ENCODE measurements around the gene CLTB.
"Not testable (repeated sequence)": the region's sequence is repeated elsewhere in the genome, so short reads cannot be mapped to it uniquely, and the experiment has no call there.

Gene CLTB

GRCh38 chr5:176427971-176428370, 11.6 kb upstream of the CLTB start:
- no peak for DNase-seq (ENCODE audit: low spot score)

DNA sequence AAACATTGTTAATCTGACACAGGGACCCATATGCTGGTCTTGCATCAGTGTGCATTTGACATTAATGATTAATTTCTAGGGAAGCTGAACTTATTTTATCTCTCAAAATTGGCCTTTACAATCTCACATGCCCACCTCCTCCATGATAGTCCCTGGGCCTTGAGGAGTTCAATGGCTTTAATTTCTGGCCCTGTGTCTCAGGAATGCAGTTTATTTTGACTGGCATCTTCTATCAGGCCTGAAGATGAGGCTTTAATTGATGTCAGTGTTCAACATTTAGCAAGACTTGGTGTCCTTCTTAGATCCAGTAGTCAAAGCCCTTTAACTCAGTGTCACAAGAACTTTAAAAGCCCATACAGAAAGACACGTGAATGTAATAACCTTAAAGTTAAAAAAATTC, 10.5 kb upstream of the CLTB start:
- no peak for DNase-seq (ENCODE audit: low spot score)

DNA sequence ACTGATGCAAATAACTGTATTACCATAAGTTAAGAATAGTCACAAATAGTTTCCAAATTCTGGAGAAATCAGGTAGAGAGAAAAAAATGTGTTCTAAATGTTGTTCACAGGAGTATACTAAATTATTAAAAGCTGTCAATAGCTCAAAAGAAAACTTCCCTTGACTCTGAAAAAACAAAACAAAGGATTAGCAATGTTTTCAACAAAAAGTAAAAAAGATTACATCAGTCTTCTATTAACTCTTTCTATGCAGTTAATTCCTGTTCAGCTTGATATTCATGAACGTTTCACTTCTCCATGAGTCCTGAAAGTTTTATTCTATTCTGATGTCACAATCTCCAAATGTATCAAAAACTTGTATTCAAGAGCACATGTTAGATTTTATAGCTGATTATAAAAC, 9.5 kb upstream of the CLTB start:
- no peak for DNase-seq (ENCODE audit: low spot score)

GRCh38 chr5:176425138-176425537, 8.8 kb upstream of the CLTB start:
- no peak for DNase-seq (ENCODE audit: low spot score)

DNA sequence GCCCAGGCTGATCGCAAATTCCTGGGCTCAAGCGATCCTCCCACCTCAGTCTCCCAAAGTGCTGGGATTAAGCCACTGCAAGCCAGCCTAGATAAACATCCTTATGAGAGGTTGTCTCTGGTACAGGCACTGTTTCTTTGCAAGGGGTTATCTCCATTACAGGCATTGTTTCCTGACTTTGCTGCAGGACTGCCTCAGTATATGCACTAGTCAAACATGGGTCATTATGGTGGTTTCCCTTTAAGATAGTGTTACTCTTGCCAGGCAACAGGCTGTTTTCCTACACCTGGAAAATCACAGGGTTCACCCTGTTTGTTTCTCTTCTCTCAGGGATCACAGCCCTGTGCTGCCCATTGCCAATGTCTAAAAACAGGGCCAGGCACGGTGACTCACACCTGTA, 7.8 kb upstream of the CLTB start:
- DNase-seq (ENCODE audit: low spot score): no peak

DNA sequence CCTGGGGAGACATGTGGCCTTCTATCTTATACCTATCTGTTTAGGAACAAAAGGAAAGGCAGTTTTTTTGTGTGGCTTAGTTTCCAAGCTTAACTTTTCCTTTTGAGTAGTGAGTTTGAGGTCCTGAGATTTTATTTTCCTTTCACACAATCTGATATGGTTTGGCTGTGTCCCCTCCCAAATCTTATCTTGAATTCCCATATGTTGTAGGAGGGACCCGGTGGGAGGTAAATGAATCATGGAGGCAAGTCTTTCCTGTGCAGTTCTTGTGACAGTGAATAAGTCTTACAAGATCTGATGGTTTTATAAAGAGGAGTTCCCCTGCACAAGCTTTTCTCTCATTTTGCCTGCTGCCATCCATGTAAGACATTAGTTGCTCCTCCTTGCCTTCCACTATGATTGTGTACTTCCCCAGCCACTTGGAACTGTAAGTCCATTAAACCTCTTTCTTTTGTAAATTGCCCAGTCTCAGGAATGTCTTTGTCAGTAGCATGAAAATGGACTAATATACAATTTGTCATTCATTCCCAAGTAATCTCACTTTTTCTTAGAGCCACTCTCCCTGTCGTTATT, 4.7 kb upstream of the CLTB start:
- DNase-seq (ENCODE audit: low spot score): no peak

DNA sequence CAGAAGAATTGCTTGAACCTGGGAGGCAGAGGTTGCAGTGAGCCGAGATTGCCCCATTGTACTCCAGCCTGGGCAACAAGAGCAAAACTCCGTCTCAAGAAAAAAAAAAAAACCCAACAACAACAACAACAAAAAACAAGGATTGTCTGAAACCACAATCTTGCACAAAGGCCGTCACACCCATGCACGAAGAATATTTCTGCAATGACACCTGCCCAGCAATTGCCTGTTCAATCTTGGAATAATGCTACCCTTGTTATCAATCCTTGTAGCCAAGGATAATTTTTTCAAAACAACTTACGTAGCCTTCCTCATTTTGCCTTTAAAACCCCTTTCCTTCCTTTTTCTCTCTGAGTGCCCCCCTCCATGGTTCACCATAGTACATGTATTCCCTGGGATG, 3.7 kb upstream of the CLTB start:
- no peak for DNase-seq (ENCODE audit: low spot score)

GRCh38 chr5:176418251-176418650, 1.9 kb upstream of the CLTB start:
- DNase-seq (ENCODE audit: low spot score): no peak

DNA sequence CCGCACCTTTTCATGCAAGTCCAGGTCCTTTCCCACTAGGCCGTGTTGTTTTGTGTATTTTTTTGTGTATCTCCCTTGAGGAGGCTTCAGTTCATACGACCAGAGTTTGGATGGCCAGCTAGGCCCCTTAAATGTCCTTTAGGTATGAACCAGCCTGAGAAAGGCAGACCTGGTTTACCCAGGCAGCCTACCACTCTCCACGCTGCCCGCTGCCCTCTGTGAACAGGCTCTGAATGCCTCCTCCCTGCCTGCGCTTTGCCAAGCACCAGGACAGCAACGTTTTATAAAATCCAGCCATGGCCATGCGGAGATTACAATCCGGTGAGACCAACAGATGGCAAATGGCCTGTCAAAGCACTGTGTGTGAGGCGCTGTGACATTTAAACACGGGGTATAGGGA, 626 bp upstream of the CLTB start:
- no peak for DNase-seq (ENCODE audit: low spot score)

- no peak for DNase-seq (ENCODE audit: low spot score)
These were observed 943 bp downstream of the CLTB start for GRCh38 chr5:176415240-176415951.

DNA sequence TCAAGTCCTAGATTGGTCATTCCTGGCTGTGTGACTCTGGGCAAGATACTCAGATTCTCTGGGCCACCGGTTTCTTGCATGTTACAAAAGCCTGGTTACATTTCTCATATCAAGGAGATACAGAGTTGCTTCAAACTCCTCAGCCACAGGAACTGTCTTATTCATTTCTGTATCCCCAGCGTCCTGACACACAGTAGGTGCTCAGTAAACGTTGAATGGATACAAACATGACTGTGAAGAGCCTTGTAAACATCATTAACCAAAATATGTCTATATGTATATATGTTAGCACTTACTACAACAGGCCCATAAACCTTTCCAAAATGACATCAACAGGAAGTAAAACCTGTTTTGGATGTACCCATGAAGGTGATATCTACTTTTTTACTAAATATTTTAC, 1.6 kb downstream of the CLTB start:
- no peak for DNase-seq (ENCODE audit: low spot score)

- DNase-seq (ENCODE audit: low spot score): no peak
These were observed 2.6 kb downstream of the CLTB start for GRCh38 chr5:176413709-176414191.

GRCh38 chr5:176413255-176413565, 3.1 kb downstream of the CLTB start:
- DNase-seq (ENCODE audit: low spot score): no peak

DNA sequence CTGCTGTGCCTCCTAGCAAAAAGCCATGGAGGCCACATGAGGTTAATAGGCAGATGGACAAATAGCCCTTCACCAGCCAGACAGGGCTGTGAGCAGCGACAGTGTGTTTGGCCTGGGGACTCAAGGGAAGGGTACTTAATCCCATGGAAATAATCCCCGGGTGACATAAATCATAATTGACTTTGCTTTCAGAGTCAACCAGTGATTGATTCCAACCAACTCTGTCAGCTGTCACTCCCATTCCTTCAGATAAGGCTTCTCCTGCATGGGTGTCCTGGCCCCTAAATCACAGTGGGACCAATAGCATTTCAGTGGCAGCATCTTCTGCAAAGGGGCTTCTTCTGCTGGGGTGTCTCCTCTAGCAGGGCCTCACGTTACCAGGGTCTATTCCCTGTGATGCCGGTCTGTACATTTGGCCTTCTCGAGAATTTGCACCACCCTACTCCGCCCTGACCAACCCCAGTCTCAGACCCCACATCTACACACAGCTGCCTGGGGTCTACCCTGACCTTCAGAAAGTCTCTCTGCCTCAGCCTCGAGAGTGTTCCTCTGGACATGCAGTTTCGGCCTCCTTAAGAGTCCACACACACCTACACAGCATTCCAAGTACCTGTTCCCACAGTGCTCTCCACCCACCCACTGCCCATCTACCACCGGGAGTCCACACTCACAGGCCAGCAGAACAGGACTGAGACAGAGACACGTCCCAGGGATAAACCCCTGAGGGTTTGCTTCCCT, 3.7 kb downstream of the CLTB start:
- no peak for DNase-seq (ENCODE audit: low spot score)

- no peak for DNase-seq (ENCODE audit: low spot score)
These were observed 5.7 kb downstream of the CLTB start for GRCh38 chr5:176410486-176411180.

- no peak for DNase-seq (ENCODE audit: low spot score)
These were observed 6.6 kb downstream of the CLTB start for GRCh38 chr5:176409765-176410164.

DNA sequence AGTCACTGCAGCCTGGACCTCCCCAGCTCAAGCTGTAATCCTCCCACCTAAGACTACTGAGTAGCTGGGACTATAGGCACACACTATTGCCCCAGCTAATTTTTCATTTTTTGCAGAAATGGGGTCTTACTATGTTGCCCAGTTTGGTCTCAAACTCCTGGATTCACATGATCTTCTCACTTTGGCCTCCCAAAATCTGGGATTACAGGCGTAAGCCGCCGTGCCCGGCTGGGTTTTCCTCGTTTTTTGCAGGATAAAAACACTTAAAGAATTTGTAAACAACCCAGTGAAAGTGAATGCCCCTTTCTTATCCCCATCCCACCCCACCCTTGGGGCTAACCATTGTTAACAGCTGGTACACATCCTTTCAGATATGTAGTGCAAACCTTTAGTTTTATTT, 7.7 kb downstream of the CLTB start:
- no peak for DNase-seq (ENCODE audit: low spot score)

GRCh38 chr5:176408252-176408573, 8.1 kb downstream of the CLTB start:
- DNase-seq (ENCODE audit: low spot score): not testable (repeated sequence)

DNA sequence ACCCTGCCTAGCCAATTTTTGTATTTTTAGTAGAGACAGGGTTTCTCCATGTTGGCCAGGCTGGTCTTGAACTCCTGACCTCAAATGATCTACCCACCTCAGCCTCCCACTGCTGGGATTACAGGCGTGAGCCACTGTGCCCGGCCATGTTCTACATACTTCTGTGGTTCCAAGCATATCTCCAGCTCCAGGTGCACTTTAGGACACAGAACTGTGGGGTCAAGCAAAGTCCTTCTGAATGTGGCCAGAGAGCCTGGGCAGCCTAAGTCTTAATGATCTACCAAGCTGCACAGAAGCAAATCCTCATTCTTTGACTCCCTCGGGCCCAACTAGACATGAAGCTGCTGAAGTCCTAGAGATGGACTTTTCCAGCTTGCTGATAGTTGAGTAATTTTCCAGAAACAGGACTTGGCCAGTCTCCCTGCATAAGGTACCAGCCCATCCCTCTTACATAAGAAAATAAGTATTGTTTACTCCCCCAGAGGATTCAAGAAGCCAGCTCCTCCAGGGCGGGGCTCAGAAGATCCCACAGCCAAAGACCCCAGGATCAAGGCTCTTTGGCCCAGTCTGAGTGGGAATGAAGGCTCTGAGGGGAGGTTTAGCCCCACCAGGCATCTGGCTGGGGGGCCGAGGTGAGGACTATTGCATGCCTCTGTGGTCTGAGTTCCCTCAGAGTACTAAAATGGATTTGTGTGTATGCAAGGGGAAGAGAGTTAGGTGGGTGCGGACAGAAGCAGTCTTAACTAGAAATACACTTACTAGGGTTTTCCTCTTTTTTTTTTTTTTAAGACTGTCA, 8.7 kb downstream of the CLTB start:
- DNase-seq (ENCODE audit: low spot score): no peak

DNA sequence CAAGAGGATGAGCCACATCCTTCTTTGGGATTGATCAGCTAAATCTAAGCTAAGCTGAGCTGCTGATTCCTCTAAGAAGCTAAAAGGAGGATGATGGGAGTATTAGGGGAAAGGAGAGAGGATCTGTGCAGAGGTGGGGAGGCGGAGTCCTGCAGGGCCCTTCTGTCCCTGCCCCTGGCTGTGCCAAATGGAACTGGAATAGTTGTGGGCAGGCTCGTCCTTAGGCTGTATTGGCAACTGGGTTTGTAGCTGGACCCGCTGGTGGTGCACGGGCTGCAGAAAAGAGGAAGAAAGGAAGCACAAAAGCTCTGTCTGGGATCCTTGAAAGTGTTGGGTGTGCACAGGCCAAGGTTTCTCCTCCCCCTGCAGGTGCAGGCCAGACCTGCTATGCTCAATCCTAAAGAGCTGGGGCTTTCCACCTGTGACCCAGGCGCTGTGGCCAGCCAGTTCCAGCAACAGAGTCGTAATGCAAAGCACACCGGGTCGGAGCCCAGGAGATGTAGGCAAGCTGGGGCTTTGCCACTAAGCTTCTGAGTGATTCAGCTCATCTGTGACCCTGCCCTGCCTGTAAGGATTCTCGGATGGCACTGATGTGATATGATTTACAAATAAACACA, 9.8 kb downstream of the CLTB start:
- DNase-seq (ENCODE audit: low spot score): no peak

GRCh38 chr5:176405656-176406435, 10.5 kb downstream of the CLTB start:
- no peak for DNase-seq (ENCODE audit: low spot score)

Data from pons (tissue), 1 donor.